H1 (cell line): ENCODE measurements around the gene HERC4. TPM values are rescaled to one million over a fixed set of nuclear protein-coding genes. Genes with fewer than 3 reads are reported as not detected.
A peak's percentile ranks its signal among the peaks of the same experiment; 100 is the strongest.

ENCODE experiments used
- BCL11A ChIP-seq, 2 experiments: IDR thresholded peaks; one replicate each; pipeline ENCODE4 v1.6.1; 2011; ENCODE audit warnings: low read depth in 2 of 2, low read length in 2 of 2, mild to moderate bottlenecking in 2 of 2
- EZH2 ChIP-seq: fragments of 200-600 bp; sonication (generic); IDR thresholded peaks from 2 replicates; pipeline ENCODE4 v1.7.1; 2012; ENCODE audit warnings: low read depth, mild to moderate bottlenecking, moderate library complexity, low read length, inconsistent platforms; ENCODE audit not compliant: severe bottlenecking
- HDAC6 ChIP-seq: IDR thresholded peaks from one replicate; pipeline ENCODE4 v1.7.1; 2012; ENCODE audit warnings: low read depth, mild to moderate bottlenecking, inconsistent platforms, low read length, moderate library complexity
- NANOG ChIP-seq: IDR thresholded peaks from 2 replicates; pipeline ENCODE4 v1.6.1; 2011; ENCODE audit warnings: low read length, low read depth, mild to moderate bottlenecking, inconsistent platforms; ENCODE audit not compliant: insufficient read depth, poor library complexity, severe bottlenecking
- PHF8 ChIP-seq: fragments of 200-600 bp; sonication (generic); conservative IDR thresholded peaks from 2 replicates; pipeline ENCODE4 v1.7.1; 2012; ENCODE audit warnings: low read depth, mild to moderate bottlenecking, inconsistent platforms, low read length, moderate library complexity
- POLR2A ChIP-seq, 2 experiments: IDR thresholded peaks; 1 replicate in 1 of 2; 2 replicates in 1 of 2; pipeline ENCODE4 v1.6.1; 2011; ENCODE audit warnings: low read depth in 2 of 2, low read length in 2 of 2, mild to moderate bottlenecking in 2 of 2; ENCODE audit errors: control extremely low read depth in 1 of 2
- RFX5 ChIP-seq: IDR thresholded peaks from 2 replicates; pipeline ENCODE4 v1.6.1; 2011; ENCODE audit warnings: low read depth, low read length, improper control_type of control experiment, borderline replicate concordance
- RXRA ChIP-seq: IDR thresholded peaks from 2 replicates; pipeline ENCODE4 v1.6.1; 2011; ENCODE audit warnings: low read depth, mild to moderate bottlenecking, low read length, moderate library complexity; ENCODE audit not compliant: insufficient read depth
- SAP30 ChIP-seq: fragments of 300-600 bp; sonication (generic); IDR thresholded peaks from 2 replicates; pipeline ENCODE4 v1.7.1; 2012; ENCODE audit warnings: low read length, moderate library complexity, mild to moderate bottlenecking, inconsistent platforms; ENCODE audit not compliant: insufficient read depth, insufficient replicate concordance
- SIN3A ChIP-seq, 2 experiments: IDR thresholded peaks in 1 of 2; conservative IDR thresholded peaks in 1 of 2; 2 replicates each; pipeline ENCODE4 v1.6.1; 2011 to 2012; ENCODE audit warnings: low read length in 2 of 2, improper control_type of control experiment in 1 of 2, low read depth in 1 of 2, mild to moderate bottlenecking in 1 of 2
- SIX5 ChIP-seq: IDR thresholded peaks from 2 replicates; pipeline ENCODE4 v1.6.1; 2011; ENCODE audit warnings: mild to moderate bottlenecking, low read depth, low read length
- SP2 ChIP-seq: IDR thresholded peaks from 2 replicates; pipeline ENCODE4 v1.6.1; 2012; ENCODE audit warnings: mild to moderate bottlenecking, low read length, inconsistent platforms
- SP4 ChIP-seq: IDR thresholded peaks from 2 replicates; pipeline ENCODE4 v1.6.1; 2012; ENCODE audit warnings: low read length, inconsistent platforms
- SUZ12 ChIP-seq: fragments of 200-600 bp; sonication (generic); IDR thresholded peaks from 2 replicates; pipeline ENCODE4 v1.6.1; 2012; ENCODE audit warnings: mild to moderate bottlenecking, inconsistent platforms, low read length, moderate library complexity, mixed read lengths
- TAF7 ChIP-seq: optimal IDR thresholded peaks from 2 replicates; pipeline ENCODE3; 2011; ENCODE audit warnings: low read depth, mild to moderate bottlenecking, inconsistent platforms, low read length, moderate library complexity, borderline replicate concordance
- TCF12 ChIP-seq: IDR thresholded peaks from 2 replicates; pipeline ENCODE4 v1.6.1; 2011; ENCODE audit warnings: low read depth, mild to moderate bottlenecking, low read length
- TEAD4 ChIP-seq: IDR thresholded peaks from 2 replicates; pipeline ENCODE4 v1.6.1; 2012; ENCODE audit warnings: low read depth, low read length, inconsistent platforms, mixed read lengths
- polyA plus RNA-seq, 7 experiments: library from polyadenylated mRNA; depleted of rRNA in 3 of 7; stranded (reverse) in 5 of 7; unstranded in 2 of 7; fragments of >200 nt in 5 of 7; fragments of 200-250 nt in 2 of 7; gene quantifications; 1 replicate in 5 of 7; 2 replicates in 1 of 7; 4 replicates in 1 of 7; pipeline versions ENCODE4 v1.2.1 to v1.2.3, GENCODE V29; 2011 to 2013; ENCODE audit warnings: missing spikeins in 2 of 7, mixed read lengths in 2 of 7
- total RNA-seq: library from RNA; stranded (reverse); fragmentation: NEBNext Ultra II Directional; extraction: Animal tissue kit (Norgen Biotek cat#: 25700); gene quantifications from 2 replicates; pipeline ENCODE4 v1.2.1, GENCODE V29; 2021
- TF ChIP-seq, protein P1 (sequence below): IDR thresholded peaks from 2 replicates; pipeline ENCODE4 v1.6.1; 2012; ENCODE audit warnings: inconsistent platforms
- TF ChIP-seq, protein P2 (sequence below): IDR thresholded peaks from 2 replicates; pipeline ENCODE4 v1.6.1; 2012; ENCODE audit warnings: low read length, inconsistent platforms
- TF ChIP-seq, protein P3 (sequence below): IDR thresholded peaks from 2 replicates; pipeline ENCODE4 v1.6.1; 2012; ENCODE audit warnings: inconsistent platforms

Gene HERC4
- total and polyA plus RNA-seq, 2 of the 8 experiments (the other 6 are each of a cell fraction or from before 2014, with no cell fraction given) = 7.5 to 44.0 TPM

DNA sequence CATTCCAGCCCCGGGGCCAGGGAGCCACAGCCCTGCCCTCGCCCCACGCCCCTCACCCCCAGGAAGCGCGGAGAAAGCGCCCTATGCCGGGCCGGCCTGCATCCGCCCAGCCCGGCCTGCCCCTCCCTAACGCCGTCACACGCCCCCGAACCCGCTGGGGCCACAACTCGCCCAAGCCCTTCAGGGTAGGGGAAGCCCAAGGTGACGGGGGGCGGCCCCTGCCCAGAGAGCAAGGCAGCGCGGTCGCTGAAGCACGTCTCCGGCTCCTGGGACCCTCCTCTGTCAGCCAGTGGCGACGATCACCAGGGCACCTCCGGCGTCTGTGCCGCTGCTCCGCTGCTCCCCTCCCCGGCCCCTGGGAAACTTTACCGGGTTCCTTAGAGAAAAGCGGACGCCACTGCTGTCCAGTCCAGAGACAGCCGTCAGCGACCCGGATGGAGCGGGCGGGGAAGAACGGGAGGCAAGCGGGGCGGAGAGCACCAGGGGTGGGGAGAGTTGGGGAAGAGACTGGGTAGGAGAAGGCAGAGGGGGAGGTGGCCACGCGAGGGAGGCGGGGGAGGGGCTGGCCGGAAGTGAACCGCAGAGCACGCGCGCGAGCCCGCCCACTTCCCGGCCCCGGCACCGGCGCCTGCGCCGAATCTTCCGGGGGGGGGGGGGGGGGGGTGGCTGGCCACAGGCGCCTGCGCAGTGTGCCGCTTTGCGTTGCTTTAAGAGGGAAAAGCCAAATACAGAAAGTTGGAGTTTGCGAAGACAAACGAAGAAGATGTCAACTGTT, at the start of gene HERC4 (continued):
- TF ChIP-seq POLR2A (IDR thresholded peaks at IDR 0.05; ENCODE audit: control extremely low read depth in 1 of 2, low read depth in 2 of 2, low read length in 2 of 2) (peak in 1 of 2 experiments; percentile 63; a peak in 2 of 3 replicates), PHF8 (peak; percentile 56), RFX5 (no peak), TAF7 (peak; percentile 85), SAP30 (peak; percentile 27), TCF12 (no peak), SP4 (peak; percentile 22; the same call in 1 of the 2 replicates), SIN3A (conservative IDR thresholded peaks at IDR 0.05 in 1 of 2, IDR thresholded peaks at IDR 0.05 in 1 of 2; ENCODE audit: low read depth in 1 of 2, low read length in 2 of 2) (peak; percentile 55 to 75; a peak in 3 of 4 replicates), SIX5 (no peak), HDAC6 (no peak), EZH2 (no peak), SUZ12 (no peak), NANOG (no peak), TEAD4 (no peak; the same call in 1 of the 2 replicates), SP2 (no peak), BCL11A (IDR thresholded peaks at IDR 0.05; ENCODE audit: low read depth in 2 of 2, low read length in 2 of 2) (no peak), RXRA (no peak)
- TF ChIP-seq, protein P1, sequence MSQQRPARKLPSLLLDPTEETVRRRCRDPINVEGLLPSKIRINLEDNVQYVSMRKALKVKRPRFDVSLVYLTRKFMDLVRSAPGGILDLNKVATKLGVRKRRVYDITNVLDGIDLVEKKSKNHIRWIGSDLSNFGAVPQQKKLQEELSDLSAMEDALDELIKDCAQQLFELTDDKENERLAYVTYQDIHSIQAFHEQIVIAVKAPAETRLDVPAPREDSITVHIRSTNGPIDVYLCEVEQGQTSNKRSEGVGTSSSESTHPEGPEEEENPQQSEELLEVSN = peak; percentile 89
- TF ChIP-seq, protein P2, sequence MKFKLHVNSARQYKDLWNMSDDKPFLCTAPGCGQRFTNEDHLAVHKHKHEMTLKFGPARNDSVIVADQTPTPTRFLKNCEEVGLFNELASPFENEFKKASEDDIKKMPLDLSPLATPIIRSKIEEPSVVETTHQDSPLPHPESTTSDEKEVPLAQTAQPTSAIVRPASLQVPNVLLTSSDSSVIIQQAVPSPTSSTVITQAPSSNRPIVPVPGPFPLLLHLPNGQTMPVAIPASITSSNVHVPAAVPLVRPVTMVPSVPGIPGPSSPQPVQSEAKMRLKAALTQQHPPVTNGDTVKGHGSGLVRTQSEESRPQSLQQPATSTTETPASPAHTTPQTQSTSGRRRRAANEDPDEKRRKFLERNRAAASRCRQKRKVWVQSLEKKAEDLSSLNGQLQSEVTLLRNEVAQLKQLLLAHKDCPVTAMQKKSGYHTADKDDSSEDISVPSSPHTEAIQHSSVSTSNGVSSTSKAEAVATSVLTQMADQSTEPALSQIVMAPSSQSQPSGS = no peak
- TF ChIP-seq, protein P3, sequence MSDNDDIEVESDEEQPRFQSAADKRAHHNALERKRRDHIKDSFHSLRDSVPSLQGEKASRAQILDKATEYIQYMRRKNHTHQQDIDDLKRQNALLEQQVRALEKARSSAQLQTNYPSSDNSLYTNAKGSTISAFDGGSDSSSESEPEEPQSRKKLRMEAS = peak; percentile 78
